ENCODE data around the gene GPANK1.

- TF ChIP-seq CTCF (IDR thresholded peaks at IDR 0.05), result no peak
- TF ChIP-seq POLR2AphosphoS5 (IDR thresholded peaks at IDR 0.05; ENCODE audit: low read depth, low read length), result no peak
These were observed 5.7 kb downstream of the GPANK1 start for GRCh38 chr6:31658983-31659648.
